GM12801 (cell line): ENCODE measurements around the gene OR7G3.

Experiments used
- TF ChIP-seq, protein P1 (sequence below): IDR thresholded peaks from one replicate; pipeline ENCODE4 v1.5.1; 2011; ENCODE audit warnings: control low read depth; ENCODE audit not compliant: insufficient read length; ENCODE audit errors: extremely low read depth

OR7G3 gene

DNA sequence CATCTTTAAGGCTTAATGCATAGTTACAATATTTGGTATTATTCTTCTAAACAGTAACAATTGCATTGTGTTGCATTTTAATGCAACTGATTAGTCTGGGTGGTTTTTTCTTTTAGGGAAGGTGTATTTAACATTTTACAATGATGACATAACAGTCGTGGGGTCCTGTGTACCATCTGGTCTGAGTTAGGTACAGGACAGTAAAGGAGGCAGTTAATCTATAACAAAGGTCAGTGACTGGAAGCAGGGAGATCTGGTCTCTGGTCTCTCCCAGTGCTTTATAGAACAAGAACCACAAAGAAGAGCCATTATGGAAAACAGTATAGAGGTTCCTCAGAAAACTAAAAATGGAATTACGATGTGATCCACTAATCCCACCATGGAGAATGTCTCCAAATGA, 16.8 kb downstream of the OR7G3 start:
- TF ChIP-seq, protein P1, sequence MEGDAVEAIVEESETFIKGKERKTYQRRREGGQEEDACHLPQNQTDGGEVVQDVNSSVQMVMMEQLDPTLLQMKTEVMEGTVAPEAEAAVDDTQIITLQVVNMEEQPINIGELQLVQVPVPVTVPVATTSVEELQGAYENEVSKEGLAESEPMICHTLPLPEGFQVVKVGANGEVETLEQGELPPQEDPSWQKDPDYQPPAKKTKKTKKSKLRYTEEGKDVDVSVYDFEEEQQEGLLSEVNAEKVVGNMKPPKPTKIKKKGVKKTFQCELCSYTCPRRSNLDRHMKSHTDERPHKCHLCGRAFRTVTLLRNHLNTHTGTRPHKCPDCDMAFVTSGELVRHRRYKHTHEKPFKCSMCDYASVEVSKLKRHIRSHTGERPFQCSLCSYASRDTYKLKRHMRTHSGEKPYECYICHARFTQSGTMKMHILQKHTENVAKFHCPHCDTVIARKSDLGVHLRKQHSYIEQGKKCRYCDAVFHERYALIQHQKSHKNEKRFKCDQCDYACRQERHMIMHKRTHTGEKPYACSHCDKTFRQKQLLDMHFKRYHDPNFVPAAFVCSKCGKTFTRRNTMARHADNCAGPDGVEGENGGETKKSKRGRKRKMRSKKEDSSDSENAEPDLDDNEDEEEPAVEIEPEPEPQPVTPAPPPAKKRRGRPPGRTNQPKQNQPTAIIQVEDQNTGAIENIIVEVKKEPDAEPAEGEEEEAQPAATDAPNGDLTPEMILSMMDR: no peak

GRCh38 chr19:9107375-9107774, 19.4 kb downstream of the OR7G3 start, which contains the start of gene OR7G2:
OR7G2 (minus strand) TSS chr19:9107475; CDS start chr19:9103243, 4,232 bp downstream.
- TF ChIP-seq, protein P1: no peak

- TF ChIP-seq, protein P1: no peak
Measured at GRCh38 chr19:9086761-9087160, 40.0 kb downstream of the OR7G3 start, which contains the start of gene OR1M1. OR1M1 (plus strand) TSS chr19:9087061; CDS start chr19:9093245, 6,184 bp downstream.

DNA sequence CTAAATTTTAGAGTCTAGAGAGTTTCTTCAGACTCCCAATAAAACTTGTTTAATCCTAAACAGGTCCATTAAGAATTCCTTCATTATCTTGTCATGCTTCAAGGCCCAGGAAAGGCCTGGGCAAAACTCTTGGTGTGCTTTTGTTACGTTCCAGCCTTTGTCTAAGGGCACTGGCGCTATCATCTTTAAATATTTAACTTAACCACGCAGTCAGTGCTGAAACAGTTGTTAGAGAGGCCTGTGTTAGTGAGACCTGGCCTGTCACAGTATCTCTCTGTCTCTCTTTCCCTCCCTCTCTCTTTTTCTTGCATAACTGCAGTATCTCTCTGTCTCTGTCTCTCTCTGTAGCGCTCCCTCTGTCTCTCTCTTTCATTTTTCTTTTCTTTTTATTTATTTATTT, 48.1 kb downstream of the OR7G3 start:
- TF ChIP-seq, protein P1: no peak

- TF ChIP-seq, protein P1: no peak
Measured at GRCh38 chr19:9076901-9077300, 49.8 kb downstream of the OR7G3 start.
